HUES48 (cell line): ENCODE data around the gene CD99.
"Not testable (repeated sequence)": the region's sequence is repeated elsewhere in the genome, so short reads cannot be mapped to it uniquely, and the experiment has no call there.

Experiments
- H3K27ac ChIP-seq: one replicate; pipeline ENCODE4 v1.7.0; 2013; ENCODE audit warnings: low read depth, low read length, inconsistent platforms
- H3K27me3 ChIP-seq: 2 replicates; pipeline ENCODE4 v1.6.1; 2013; ENCODE audit warnings: mild to moderate bottlenecking, low read length; ENCODE audit not compliant: control insufficient read depth, insufficient read depth
- H3K36me3 ChIP-seq: 2 replicates; pipeline ENCODE4 v1.6.1; 2013; ENCODE audit warnings: low read length; ENCODE audit not compliant: control insufficient read depth, insufficient read depth
- H3K4me1 ChIP-seq: 2 replicates; pipeline ENCODE4 v1.6.1; 2013; ENCODE audit warnings: mild to moderate bottlenecking, low read length; ENCODE audit not compliant: control insufficient read depth, insufficient read depth
- H3K4me3 ChIP-seq: 2 replicates; pipeline ENCODE4 v1.5.1; 2013; ENCODE audit warnings: mild to moderate bottlenecking, low read depth, low read length
- H3K9ac ChIP-seq: 2 replicates; pipeline ENCODE4 v1.6.1; 2013; ENCODE audit warnings: mild to moderate bottlenecking, low read depth, low read length, moderate library complexity
- H3K9me3 ChIP-seq: 2 replicates; pipeline ENCODE4 v1.6.1; 2013; ENCODE audit warnings: low read length; ENCODE audit not compliant: control insufficient read depth, insufficient read depth

Gene CD99

DNA sequence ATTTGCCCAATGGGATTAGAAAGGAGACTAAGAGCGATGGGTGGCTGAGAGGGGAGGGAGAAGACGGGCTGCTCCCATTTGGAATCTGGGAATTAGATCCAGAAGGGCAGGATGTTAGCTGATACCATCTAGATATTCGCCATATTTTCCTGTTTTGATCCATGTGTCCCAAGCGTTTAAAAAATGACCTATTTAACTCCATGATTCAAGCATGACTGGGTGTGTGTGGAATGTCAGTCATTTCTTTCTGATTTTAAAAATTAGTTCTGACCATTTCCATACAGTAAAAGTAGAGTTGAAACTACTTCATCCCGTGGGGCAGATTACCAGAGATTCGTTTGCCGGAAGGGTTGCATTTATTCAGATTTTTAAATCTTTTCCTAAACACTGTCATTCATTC, 61.3 kb downstream of the CD99 start:
- H3K4me3 ChIP-seq, H3K27ac ChIP-seq, H3K36me3 ChIP-seq, H3K4me1 ChIP-seq, H3K27me3 ChIP-seq, H3K9me3 ChIP-seq, H3K9ac ChIP-seq: not testable (repeated sequence)

DNA sequence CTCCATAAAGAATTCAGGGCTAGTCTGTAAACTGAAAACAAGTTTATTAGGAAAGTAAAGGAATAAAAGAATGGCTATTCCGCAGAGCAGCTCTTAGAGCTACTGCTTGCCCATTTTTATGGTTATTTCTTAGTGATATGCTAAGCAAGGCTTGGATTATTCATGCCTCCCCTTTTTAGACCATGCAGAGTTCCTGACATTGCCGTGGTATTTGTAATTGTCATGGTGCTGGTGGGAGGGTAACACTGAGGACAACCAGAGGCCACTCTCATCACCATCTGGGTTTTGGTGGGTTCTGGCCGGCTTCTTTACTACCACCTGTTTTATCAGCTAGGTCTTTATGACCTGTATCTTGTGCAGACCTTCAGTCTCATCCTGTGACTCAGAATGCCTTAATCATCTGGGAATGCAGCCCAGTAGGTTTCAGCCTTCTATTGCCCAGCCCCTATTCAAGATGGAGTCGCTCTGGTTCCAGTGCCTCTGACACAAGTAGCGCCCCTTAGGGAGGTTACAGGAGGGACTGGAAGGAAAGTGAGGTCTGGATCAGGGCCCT, 64.1 kb downstream of the CD99 start:
- not testable (repeated sequence) for H3K9ac ChIP-seq, H3K27me3 ChIP-seq, H3K27ac ChIP-seq, H3K4me3 ChIP-seq, H3K4me1 ChIP-seq, H3K9me3 ChIP-seq, H3K36me3 ChIP-seq

DNA sequence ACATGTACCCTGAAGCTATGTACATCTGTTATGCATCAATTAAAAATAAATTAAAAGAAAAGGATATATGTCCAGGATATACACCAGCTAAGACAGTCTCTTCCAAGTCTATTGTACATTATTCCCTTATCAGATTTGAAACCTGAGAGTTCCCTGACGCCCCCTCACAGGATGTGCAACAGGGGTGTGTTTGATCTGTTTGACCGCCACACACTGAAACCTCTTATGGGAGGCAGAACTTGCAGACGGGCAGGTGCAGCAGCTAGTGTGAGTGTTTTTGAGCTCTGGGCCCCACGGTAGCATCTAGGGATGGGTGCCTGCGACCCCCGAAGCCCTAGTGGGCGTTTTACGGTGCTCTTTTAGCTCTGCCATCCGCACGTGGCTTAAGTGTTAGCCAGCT, 65.5 kb downstream of the CD99 start:
- Histone ChIP-seq H3K9me3 (no peaks in the 10 kb centered on the region), H3K36me3 (no peaks in the 10 kb centered on the region), H3K4me1 (0 out of 2 replicates have a peak, but pooled peaks cover 4% of the 10 kb centered on the region), H3K27me3 (no peaks in the 10 kb centered on the region), H3K27ac (no peak overlapping the region), H3K4me3 (no peak overlapping the region), H3K9ac (no peak overlapping the region)

DNA sequence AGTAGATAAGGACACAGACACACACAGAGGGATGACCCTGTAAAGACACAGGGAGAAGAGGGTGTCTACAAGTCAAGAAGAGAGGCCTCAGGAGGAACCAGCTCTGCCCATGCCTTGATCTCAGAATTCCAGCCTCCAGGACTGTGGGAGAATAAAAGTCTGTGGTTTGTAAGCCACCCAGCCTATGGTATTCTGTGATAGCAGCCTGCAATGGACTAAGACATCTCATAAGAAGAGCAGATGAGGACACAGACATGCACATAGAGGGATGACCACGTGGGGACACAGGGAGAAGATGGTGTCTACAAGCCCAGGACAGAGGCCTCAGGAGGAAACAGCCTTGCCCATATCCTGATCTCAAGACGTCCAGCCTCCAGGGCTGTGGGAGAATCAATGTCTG, 70.2 kb downstream of the CD99 start:
- Histone ChIP-seq H3K4me1 (no peaks in the 10 kb centered on the region), H3K27ac (no peak overlapping the region), H3K9me3 (no peaks in the 10 kb centered on the region), H3K36me3 (no peaks in the 10 kb centered on the region), H3K4me3 (no peak overlapping the region), H3K9ac (no peak overlapping the region), H3K27me3 (no peaks in the 10 kb centered on the region)

DNA sequence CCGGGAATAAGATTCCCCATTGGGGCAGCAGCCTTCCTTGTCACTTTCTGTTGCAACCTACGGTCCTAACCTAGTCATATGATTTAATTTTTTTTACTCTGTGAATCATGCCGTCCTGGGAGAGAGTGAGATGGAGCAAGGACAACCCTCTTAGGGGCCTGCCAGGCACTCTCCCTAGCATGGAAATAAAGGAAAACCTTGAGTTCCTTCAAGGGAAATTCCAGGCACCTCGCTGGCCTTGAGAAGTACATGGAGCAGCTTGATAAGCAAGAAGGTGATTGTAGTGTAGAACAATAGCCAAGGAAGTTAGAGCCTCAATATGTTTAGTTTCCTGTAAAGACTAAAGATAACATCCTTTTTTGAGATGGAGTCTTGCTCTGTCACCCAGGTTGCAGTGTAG, 71.6 kb downstream of the CD99 start:
- H3K27me3 ChIP-seq, H3K4me1 ChIP-seq, H3K36me3 ChIP-seq, H3K9ac ChIP-seq, H3K9me3 ChIP-seq, H3K27ac ChIP-seq, H3K4me3 ChIP-seq: not testable (repeated sequence)

DNA sequence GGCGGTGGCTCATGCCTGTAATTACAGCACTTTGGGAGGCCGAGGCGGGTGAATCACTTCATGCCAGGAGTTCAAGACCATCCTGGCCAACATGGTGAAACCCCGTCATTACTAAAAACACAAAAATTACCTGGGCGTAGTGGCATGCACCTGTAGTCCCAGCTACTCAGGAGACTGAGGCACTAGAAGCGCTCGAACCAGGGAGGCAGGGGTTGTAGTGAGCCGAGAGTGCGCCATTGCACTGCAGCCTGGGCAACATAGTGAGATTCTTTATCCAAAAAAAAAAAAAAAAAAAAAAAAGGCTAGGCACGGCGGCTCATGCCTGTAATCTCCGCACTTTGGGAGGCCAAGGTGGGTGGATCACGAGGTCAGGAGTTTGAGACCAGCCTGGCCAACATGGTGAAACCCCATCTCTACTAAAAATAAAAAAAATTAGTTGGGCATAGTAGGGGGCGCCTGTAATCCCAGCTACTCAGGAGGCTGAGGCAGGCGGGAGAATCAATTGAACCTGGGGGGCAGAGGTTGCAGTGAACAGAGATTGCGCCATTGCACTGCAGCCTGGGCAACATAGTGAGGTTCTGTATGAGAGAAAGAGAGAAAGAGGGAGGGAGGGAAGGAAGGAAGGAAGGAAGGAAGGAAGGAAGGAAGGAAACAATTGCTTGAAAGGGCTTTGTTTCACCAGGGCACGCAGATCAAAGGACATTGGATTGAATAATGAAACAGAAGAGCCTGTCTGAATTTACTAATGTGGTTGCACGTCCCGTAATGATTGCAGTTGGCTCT, 73.9 kb downstream of the CD99 start:
- H3K4me1 ChIP-seq, H3K27ac ChIP-seq, H3K4me3 ChIP-seq, H3K36me3 ChIP-seq, H3K9me3 ChIP-seq, H3K9ac ChIP-seq, H3K27me3 ChIP-seq: not testable (repeated sequence)

DNA sequence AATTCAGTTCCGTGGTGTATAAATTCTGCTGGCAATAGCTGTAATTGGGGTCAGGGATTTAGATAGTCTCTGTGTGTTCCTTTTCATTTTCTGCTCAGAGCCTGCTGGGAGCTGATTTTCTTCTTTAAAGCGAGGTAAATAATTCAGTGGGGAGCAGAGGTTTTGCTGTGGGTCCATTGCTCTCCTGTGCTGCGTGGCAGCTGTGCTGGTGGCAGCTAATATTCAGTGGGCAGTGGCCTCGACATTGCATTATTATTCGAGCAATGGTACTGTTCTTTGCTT, 74.4 kb downstream of the CD99 start:
- Histone ChIP-seq H3K9ac (no peak overlapping the region), H3K27me3 (no peaks in the 10 kb centered on the region), H3K4me3 (no peak overlapping the region), H3K27ac (no peak overlapping the region), H3K36me3 (no peaks in the 10 kb centered on the region), H3K4me1 (no peaks in the 10 kb centered on the region; the same call in 1 of the 2 replicates), H3K9me3 (no peaks in the 10 kb centered on the region)

DNA sequence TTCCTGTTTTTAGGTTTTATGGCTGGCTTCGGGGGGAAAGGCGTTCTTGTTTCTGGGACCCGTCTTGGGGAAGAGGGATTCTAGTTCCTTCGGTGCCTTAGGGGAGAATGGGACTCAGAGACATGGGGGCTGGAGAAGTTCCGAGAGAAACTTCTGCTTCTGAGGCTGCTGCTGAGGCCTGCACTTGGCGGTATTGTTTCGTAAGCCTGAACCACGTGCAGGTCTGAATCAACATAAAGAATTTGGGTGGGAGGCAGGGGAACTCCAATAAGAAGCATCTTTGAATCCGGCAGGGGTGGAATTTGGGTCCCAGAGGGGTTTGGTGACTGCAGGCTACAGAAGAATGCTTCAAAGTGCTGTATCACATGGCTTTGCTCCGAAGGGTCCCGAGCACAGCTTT, 75.8 kb downstream of the CD99 start:
- Histone ChIP-seq H3K9ac (no peak overlapping the region), H3K4me3 (no peak overlapping the region), H3K27me3 (no peaks in the 10 kb centered on the region), H3K4me1 (no peaks in the 10 kb centered on the region; the same call in 1 of the 2 replicates), H3K9me3 (no peaks in the 10 kb centered on the region), H3K36me3 (no peaks in the 10 kb centered on the region), H3K27ac (no peak overlapping the region)

DNA sequence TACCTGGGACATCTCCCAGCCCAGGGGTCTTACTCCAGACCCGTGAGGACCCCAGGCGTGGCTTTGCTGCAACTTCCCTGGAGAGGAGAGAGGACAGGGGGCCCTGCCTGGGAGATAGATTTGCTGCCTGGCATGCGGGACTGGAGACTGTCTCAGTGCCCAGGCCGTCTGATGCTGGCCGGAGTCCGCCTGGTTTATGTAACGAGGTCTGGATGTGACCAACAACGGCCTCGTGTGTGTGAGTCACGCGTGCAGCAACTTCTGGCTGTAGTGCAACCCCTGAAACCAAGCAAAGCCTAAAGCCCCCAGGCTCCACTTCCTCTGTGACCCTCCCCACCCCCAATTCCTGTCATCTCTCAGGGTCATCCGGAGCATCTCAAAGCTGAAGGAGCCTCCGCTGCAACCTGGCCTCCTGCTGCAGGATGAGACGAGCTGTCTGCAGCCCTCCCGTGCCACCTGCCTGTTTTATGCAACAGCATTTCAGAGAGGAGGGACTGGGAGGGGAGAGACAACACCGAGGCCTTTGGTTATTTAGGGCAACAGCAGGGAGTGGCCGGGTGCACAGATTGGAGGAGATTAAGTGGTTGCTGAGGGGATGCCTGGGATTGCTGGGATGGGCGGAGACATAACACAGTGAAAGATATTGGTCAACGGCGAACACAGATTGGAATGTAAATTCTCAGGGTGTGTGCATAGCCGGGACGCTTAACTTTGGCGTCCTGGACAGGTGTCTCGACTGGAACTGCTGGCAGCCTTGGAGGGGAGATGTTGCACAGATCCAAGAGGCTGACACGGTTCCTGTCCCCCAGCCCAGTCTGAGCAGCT, 76.7 kb downstream of the CD99 start:
- Histone ChIP-seq H3K27me3 (no peaks in the 10 kb centered on the region), H3K9ac (no peak overlapping the region), H3K9me3 (no peaks in the 10 kb centered on the region), H3K36me3 (no peaks in the 10 kb centered on the region), H3K27ac (no peak overlapping the region), H3K4me3 (no peak overlapping the region), H3K4me1 (no peaks in the 10 kb centered on the region; the same call in 1 of the 2 replicates)

DNA sequence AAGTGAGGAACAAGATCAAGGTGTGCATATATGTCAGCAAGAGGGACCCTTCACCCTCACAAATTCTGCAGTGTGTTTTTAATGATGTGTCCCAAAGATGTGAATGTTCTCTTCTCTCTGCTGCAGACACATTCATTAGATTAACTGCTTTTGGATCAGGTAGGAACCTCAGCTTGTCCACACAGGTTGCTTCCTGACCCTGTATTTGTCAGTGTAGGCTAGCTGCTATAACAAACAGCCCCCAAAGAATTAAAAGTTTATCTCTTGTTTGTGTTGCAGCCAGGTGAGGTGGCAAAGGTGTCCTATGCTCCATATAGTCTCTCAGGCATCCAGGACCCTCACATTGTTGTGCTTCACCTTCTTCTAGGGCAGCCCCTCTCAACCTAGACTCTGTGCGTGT, 78.5 kb downstream of the CD99 start:
- Histone ChIP-seq H3K27me3 (no peaks in the 10 kb centered on the region), H3K4me1 (no peaks in the 10 kb centered on the region; the same call in 1 of the 2 replicates), H3K9ac (no peak overlapping the region), H3K36me3 (no peaks in the 10 kb centered on the region), H3K27ac (no peak overlapping the region), H3K4me3 (no peak overlapping the region), H3K9me3 (no peaks in the 10 kb centered on the region)
